Central memory CD8-positive, alpha-beta T cell (primary cell): Measurements from ENCODE around the gene SNRPA1.

Source experiments
- ATAC-seq: fragments of 150-1000 bp; cut with Tn5 transposase; replicated peaks from 2 replicates; pipeline ENCODE4 v1.10.0; 2022; ENCODE audit warnings: mild to moderate bottlenecking, moderate FRiP score, moderate number of reproducible peaks; ENCODE audit not compliant: poor library complexity, severe bottlenecking; ENCODE audit errors: extremely low read depth
- DNase-seq, 2 donors: peaks; one replicate each; pipeline ENCODE4 v3.0.0; 2021; ENCODE audit warnings: low spot score in 2 of 2
- H3K27ac Mint-ChIP-seq: one replicate; pipeline ENCODE4 v1.8.0; 2022; ENCODE audit warnings: low read depth, mild to moderate bottlenecking, moderate library complexity, mixed read lengths
- H3K27me3 Mint-ChIP-seq: one replicate; pipeline ENCODE4 v1.8.0; 2022; ENCODE audit warnings: mixed read lengths
- H3K36me3 Mint-ChIP-seq: one replicate; pipeline ENCODE4 v1.8.0; 2022; ENCODE audit warnings: mild to moderate bottlenecking, moderate library complexity, mixed read lengths; ENCODE audit not compliant: insufficient read depth
- H3K4me1 Mint-ChIP-seq: one replicate; pipeline ENCODE4 v1.8.0; 2022; ENCODE audit warnings: mixed read lengths
- H3K4me3 Mint-ChIP-seq: one replicate; pipeline ENCODE4 v1.8.0; 2022; ENCODE audit warnings: mild to moderate bottlenecking, moderate library complexity, mixed read lengths
- H3K9me3 Mint-ChIP-seq: one replicate; pipeline ENCODE4 v1.8.0; 2022; ENCODE audit warnings: mixed read lengths

SNRPA1 gene

DNA sequence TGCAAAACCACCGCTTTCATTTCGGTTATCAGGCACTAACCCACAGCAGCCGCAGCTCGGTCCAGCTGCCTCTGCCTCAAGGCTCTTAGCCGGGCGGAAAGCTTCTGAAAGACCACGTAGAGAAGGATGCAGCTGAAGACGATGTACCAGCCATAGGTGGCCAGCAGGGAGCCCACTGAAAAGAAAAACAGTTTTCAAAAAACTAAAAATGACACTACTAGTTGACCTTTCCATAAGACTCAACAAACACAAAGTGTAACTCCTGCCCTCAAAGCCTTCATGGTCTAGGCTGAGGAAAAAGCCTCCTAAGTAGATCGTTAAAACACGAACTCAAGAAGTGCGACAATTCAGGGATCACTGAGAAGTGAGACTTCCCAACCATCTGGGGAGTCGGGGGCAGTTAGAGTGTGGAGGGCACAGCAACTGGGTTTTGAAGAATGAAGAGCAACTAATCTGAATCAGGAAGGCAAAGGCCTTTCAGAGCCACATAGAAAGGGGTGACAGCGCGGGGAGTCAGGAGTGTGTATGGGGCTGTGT lies 18.5 kb downstream of the SNRPA1 start:
- Mint-ChIP-seq H3K27me3 (no peaks in the 10 kb centered on the region), H3K27ac (peak overlapping the region; percentile 93), H3K4me3 (peak overlapping the region; percentile 96), H3K4me1 (peaks cover 15% of the 10 kb centered on the region), H3K36me3 (peaks cover 53% of the 10 kb centered on the region), H3K9me3 (no peaks in the 10 kb centered on the region)
- peak; percentile 50 for ATAC-seq
- DNase-seq: no peak

DNA sequence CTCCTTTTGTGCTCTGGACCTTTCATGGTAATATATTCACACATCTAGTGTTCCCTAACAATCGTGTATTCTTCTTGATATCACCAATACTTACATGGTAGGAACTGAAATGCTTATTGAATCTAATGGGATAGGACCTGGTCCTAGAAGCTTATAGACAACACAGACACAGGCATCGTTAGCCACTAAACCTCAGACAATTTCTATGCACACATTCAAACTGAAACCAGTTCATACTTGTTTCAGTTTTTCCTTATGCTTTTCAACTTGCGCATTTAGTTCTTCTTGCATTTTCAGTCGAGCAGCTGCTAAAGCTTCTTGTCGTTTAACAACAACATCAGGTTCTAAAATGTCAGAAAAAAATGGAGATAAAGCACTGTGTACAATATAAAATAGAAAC lies 20.0 kb downstream of the SNRPA1 start:
- Mint-ChIP-seq H3K27me3 (no peaks in the 10 kb centered on the region), H3K4me1 (peaks cover 15% of the 10 kb centered on the region), H3K4me3 (no peak overlapping the region), H3K36me3 (peaks cover 57% of the 10 kb centered on the region), H3K9me3 (no peaks in the 10 kb centered on the region), H3K27ac (no peak overlapping the region)
- ATAC-seq: no peak
- DNase-seq: no peak

GRCh38 chr15:101273534-101273933 lies 21.5 kb downstream of the SNRPA1 start:
- no peak for DNase-seq
- Mint-ChIP-seq H3K27ac (no peak overlapping the region), H3K9me3 (no peaks in the 10 kb centered on the region), H3K4me3 (no peak overlapping the region), H3K36me3 (peaks cover 61% of the 10 kb centered on the region), H3K4me1 (peaks cover 22% of the 10 kb centered on the region), H3K27me3 (no peaks in the 10 kb centered on the region)
- no peak for ATAC-seq

DNA sequence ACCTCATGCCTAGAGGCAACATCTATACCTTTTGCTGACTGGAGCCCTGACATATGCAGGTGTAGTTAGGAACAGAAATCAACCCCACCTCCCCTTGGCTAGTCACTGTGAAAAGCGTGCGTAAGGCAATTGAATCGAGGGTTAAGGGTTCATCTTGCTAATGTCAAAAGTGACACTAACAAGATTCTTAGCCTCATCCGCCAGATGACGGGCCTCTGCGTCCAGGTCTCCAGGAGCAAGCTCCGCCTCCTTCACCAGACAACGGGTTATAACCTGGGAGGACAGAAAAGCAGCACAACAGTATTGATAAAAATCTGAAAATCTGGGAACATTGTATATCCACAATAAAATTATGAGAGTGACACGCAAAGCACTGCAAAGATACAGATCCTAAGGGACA lies 22.5 kb downstream of the SNRPA1 start:
- H3K4me3 Mint-ChIP-seq: no peak overlapping the region
- H3K4me1 Mint-ChIP-seq: peaks cover 17% of the 10 kb centered on the region
- H3K9me3 Mint-ChIP-seq: no peaks in the 10 kb centered on the region
- no peaks in the 10 kb centered on the region for H3K27me3 Mint-ChIP-seq
- H3K27ac Mint-ChIP-seq: no peak overlapping the region
- ATAC-seq (no peak), DNase-seq (no peak)
- H3K36me3 Mint-ChIP-seq: peaks cover 57% of the 10 kb centered on the region

GRCh38 chr15:101269479-101270223 lies 25.4 kb downstream of the SNRPA1 start:
- Mint-ChIP-seq H3K4me3 (no peak overlapping the region), H3K36me3 (peaks cover 50% of the 10 kb centered on the region)

DNA sequence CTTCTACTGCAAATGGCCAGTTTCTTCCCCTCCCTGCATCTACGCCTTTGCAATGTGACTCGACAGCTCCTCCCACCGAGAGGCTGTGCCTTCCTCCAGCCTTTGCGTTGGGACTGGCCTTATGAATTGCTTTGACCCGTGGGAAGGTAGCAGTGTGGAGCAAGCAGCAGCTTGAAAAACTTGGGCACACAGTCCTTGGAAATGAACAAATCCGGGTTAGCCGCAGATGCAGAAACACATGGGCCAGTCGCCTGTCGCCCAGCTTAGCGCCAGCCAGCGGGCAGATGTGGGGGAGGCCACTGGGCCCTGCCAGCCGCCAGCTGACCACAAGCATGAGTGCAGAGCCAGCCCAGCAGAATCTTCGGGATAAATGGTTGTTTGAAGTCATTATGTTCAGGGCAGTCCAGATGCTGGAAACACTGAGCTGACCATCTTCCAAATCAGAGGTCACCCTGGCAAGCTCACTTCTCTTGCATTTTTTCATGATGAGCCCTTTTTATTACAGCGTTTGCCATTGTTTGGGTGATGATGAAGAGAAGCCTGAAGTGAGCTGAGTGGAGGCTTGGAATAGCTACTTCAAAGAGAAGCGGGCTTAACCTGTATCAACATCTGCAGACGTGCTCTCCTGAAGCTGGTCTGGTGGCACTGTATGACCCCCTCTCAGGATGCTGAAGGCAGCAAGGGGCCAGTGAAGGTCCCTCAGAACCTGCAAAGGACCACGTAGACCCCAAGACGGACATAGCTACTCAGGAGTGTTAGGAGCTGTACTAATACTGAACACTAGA lies 27.5 kb downstream of the SNRPA1 start:
- H3K4me3 Mint-ChIP-seq: no peak overlapping the region
- ATAC-seq (no peak), DNase-seq (no peak)
- H3K27ac Mint-ChIP-seq: no peak overlapping the region
- H3K27me3 Mint-ChIP-seq: no peaks in the 10 kb centered on the region
- H3K36me3 Mint-ChIP-seq: peaks cover 29% of the 10 kb centered on the region
- peaks cover 8% of the 10 kb centered on the region for H3K4me1 Mint-ChIP-seq
- no peaks in the 10 kb centered on the region for H3K9me3 Mint-ChIP-seq

More at GRCh38 chr15:101269479-101270223, 25.4 kb downstream of the SNRPA1 start:
- no peaks in the 10 kb centered on the region for H3K27me3 Mint-ChIP-seq
- peaks cover 8% of the 10 kb centered on the region for H3K4me1 Mint-ChIP-seq
- ATAC-seq (no peak), DNase-seq (no peak)
- H3K9me3 Mint-ChIP-seq: no peaks in the 10 kb centered on the region
- H3K27ac Mint-ChIP-seq: peak overlapping the region; percentile 9

DNA sequence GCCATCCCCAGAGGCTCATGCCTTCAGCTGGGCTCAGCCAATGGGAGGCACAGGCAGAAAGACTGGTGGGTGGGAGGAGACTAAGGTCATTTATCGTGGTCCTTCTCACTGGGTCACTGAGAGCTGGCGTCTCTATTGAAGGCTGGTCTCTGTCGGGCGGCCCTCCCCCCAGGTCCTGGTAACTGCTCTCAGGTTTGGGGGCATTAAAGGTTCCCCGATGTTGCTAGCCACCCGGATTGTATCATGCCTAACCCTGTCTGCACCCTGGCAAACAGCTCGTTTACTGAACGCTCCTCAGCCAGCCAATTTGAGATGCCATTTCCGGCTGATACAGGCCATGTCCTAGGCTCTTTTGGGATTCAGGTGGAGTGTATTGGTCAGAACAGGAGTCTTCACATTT lies 28.3 kb downstream of the SNRPA1 start:
- Mint-ChIP-seq H3K27ac (no peak overlapping the region), H3K4me1 (peaks cover 8% of the 10 kb centered on the region), H3K27me3 (no peaks in the 10 kb centered on the region), H3K4me3 (no peak overlapping the region), H3K9me3 (no peaks in the 10 kb centered on the region), H3K36me3 (peaks cover 24% of the 10 kb centered on the region)
- ATAC-seq: no peak
- no peak for DNase-seq

DNA sequence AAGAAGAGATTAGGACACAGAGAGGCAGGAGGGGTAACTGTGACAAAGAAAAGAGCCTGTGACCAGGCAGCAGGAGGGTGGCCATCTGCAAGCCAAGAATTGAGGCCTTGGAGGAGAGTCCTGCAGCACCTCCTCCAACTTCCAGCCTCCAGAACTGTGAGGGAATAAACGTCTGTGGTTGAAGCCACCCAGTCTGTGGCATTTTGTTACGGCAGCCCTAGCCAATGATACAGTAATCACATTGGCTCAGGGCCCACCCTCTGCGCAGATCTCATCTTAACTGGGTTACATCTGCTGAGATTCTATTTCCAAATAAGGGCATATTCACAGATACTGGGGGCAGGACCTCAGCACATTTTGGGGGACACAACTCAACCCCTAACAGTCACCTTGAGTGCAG lies 29.0 kb downstream of the SNRPA1 start:
- no peak for DNase-seq
- H3K4me3 Mint-ChIP-seq: no peak overlapping the region
- peaks cover 19% of the 10 kb centered on the region for H3K36me3 Mint-ChIP-seq
- no peak for ATAC-seq
- H3K4me1 Mint-ChIP-seq: peaks cover 8% of the 10 kb centered on the region
- no peak overlapping the region for H3K27ac Mint-ChIP-seq
- H3K27me3 Mint-ChIP-seq: no peaks in the 10 kb centered on the region
- H3K9me3 Mint-ChIP-seq: no peaks in the 10 kb centered on the region

GRCh38 chr15:101264911-101265641 lies 30.0 kb downstream of the SNRPA1 start:
- DNase-seq (no peak), ATAC-seq (no peak)
- H3K27me3 Mint-ChIP-seq: peaks cover 6% of the 10 kb centered on the region
- no peak overlapping the region for H3K27ac Mint-ChIP-seq
- H3K36me3 Mint-ChIP-seq: peaks cover 12% of the 10 kb centered on the region
- H3K4me1 Mint-ChIP-seq: peaks cover 8% of the 10 kb centered on the region
- no peak overlapping the region for H3K4me3 Mint-ChIP-seq
- H3K9me3 Mint-ChIP-seq: no peaks in the 10 kb centered on the region

DNA sequence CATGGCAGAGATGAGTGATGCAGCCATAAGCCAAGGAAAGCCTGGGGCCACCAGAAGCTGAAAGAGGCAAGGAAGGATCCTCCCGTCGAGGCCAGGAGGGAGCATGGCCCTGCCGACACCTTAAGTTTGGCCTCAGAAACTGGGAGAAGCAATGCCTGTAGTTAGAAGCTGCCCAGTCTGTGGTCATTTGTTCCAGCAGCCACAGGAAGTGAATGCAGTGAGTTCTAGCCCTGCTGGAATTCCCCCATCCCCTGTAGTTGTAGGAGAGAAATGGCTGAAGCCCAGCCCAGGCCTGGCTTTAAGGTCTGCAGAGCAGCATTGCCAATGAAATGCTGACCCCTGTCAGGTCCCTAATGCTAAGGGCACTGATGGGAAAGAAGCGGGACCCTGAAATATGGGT lies 31.0 kb downstream of the SNRPA1 start:
- no peak for ATAC-seq
- no peak overlapping the region for H3K27ac Mint-ChIP-seq
- no peak for DNase-seq
- H3K4me3 Mint-ChIP-seq: no peak overlapping the region
- peaks cover 17% of the 10 kb centered on the region for H3K27me3 Mint-ChIP-seq
- H3K4me1 Mint-ChIP-seq: peaks cover 6% of the 10 kb centered on the region
- H3K9me3 Mint-ChIP-seq: no peaks in the 10 kb centered on the region
- H3K36me3 Mint-ChIP-seq: peaks cover 5% of the 10 kb centered on the region

DNA sequence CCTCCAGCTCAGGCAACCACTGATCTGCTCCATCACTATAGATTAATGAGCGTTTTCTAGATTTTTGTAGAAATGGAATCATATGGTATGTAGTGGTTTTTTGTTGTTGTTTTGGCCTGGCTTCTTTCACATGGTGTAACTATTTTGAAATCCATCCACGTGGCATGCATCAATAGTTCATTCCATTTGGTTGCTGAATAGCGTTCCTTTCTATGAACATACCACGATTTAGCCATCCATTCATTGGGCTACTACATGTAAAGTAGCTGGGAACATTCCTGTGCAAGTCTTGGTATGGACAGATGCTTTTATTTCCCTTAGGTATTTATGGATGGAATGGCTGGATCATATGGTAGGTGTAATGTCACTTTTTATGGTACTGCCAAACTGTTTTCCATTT lies 32.5 kb downstream of the SNRPA1 start:
- peaks cover 5% of the 10 kb centered on the region for H3K4me1 Mint-ChIP-seq
- H3K27me3 Mint-ChIP-seq: peaks cover 26% of the 10 kb centered on the region
- DNase-seq: no peak
- peaks cover 9% of the 10 kb centered on the region for H3K36me3 Mint-ChIP-seq
- no peak overlapping the region for H3K4me3 Mint-ChIP-seq
- H3K27ac Mint-ChIP-seq: no peak overlapping the region
- no peak for ATAC-seq
- no peaks in the 10 kb centered on the region for H3K9me3 Mint-ChIP-seq

- ATAC-seq (peak; percentile 60), DNase-seq (peak in 1 of 2 donors; percentile 22)
- Mint-ChIP-seq H3K27me3 (peaks cover 26% of the 10 kb centered on the region), H3K36me3 (peaks cover 4% of the 10 kb centered on the region), H3K27ac (no peak overlapping the region), H3K4me3 (no peak overlapping the region), H3K9me3 (no peaks in the 10 kb centered on the region), H3K4me1 (peaks cover 5% of the 10 kb centered on the region)
Measured at GRCh38 chr15:101258238-101259144, 36.6 kb downstream of the SNRPA1 start.
